CD4-positive, alpha-beta T cell treated with Interleukin-15 for 4 hours (primary cell): ENCODE results near the gene CELA3A.
A peak's percentile ranks its signal among the peaks of the same experiment; 100 is the strongest.

ENCODE experiments used
- DNase-seq: peaks from one replicate; pipeline ENCODE4 v3.0.0-alpha.2; 2020; ENCODE audit warnings: low spot score

CELA3A gene

GRCh38 chr1:22051607-22052114 is 50.2 kb downstream of the CELA3A start:
- no peak for DNase-seq

DNA sequence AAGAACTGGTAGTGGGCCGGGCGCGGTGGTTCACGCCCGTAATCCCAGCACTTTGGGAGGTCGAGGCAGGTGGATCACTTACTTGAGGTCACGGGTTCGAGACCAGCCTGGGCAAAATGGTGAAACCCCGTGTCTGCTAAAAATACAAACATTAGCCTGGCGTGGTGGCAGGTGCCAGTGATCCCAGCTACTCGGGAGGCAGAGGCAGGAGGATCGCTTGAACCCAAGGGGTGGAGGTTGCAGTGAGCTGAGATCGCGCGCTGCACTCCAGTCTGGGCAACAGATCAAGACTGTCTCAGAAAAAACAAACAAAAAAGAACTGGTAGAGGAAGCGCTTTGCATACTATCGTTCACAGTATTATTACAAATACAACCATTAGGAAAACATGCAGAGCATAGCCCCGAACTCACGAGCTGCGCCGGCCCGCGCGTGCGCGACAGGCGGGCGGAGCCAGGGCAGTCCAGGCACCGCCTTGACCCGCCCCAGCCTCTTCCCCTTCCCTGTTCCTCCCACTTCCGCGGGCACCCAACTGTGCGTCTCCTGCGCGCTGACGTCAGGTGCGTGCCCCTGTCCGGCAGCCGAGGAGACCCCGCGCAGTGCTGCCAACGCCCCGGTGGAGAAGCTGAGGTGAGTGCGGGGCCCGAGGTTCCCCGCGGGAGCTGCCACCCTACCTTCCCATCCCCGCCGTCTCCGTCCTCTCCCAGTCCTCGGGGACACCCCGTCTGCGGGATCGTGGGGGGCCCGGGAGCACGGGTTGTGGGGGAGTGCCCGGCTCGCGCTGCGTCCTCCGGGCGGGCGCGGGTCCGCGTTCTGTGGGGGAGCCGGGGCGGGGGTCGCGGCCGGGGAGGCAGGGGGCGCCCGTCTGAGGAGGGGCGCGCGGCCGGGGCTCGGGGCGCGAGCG is 50.9 kb downstream of the CELA3A start, which contains the start of gene CDC42:
Gene CDC42, plus strand, starts transcription at position 595 of the 902 bp plus-strand sequence. CDS start 25,770 bp downstream, outside the sequence.
- DNase-seq = peak; percentile 98

DNA sequence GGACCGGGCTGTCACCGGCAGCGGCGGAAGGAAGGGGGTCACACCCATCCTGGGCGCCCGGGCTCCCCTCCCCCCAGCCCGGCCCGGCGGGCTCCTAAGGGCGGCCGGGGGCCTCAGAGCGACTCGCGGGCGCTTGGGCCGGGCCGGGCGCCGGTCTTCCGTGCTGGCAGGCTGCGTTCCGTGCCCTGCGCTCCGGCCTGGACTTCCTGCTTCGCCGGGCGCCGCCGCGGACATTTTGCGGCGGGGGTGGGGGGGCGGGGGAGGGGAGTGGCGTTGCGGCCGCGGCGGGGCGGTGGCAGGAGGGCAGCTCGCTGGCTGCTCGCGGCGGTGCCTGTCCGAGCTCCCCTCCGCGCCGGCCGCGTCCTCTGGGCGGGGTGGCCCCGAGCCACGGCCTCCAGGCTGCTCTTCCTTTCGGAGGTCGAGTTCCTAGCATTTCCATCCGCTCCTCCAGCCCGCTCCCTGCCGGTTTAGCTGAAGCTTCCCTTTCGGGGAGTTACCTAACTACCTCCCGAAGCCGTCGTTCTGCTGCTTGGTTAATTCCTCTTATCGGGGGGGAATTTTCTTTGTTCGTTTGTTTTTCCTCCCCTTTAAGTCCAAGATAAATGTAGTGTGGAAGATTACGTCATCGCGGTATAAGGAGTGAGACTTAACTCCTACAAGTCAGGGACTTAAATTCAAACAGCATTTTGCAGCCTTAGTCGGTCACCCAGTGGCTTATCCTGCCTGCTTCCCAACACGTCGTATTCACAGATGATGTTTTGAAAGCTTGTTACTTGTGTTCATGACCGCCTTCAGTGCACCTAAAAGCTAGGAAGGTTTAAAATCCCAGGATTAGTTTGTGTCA is 51.8 kb downstream of the CELA3A start:
- DNase-seq = peak; percentile 61

- no peak for DNase-seq
These were observed 52.7 kb downstream of the CELA3A start for GRCh38 chr1:22053861-22054770.

DNA sequence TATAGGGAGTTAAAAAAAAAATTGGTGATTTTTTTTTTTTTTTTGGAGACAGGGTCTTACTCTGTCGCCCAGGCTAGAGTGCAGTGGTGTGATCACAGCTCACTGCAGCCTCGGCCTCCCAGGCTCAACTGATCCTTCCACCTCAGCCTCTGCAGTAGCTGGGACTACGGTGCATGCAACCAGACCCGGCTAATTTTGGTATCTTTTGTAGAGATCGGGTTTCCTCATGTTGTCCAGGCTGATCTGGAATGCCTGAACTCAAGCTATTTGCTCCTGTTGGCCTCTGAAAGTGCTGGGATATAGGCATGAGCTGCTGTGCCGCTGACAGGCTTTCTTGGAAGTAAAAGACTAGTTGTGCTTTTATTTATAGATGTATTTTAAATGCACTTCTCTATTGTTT is 54.0 kb downstream of the CELA3A start:
- no peak for DNase-seq

DNA sequence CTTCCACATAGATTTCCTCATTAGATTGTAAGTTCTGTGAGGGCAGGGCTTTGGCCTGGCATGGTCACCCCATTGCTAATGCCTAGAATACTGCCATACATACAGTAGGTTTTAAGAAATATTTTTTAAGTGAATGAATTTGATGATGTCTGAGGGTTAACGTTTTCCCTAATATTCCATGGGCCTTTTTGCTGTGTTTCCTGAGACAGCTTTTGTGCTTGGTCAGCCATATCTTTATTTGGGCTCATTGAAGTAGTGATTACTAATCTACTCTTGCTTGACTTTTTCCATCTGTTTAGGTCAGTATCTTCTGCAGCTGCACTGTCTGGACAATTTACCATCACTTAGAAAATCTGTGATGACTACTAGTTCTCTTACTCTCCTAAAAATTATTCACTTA is 54.6 kb downstream of the CELA3A start:
- DNase-seq = no peak

DNA sequence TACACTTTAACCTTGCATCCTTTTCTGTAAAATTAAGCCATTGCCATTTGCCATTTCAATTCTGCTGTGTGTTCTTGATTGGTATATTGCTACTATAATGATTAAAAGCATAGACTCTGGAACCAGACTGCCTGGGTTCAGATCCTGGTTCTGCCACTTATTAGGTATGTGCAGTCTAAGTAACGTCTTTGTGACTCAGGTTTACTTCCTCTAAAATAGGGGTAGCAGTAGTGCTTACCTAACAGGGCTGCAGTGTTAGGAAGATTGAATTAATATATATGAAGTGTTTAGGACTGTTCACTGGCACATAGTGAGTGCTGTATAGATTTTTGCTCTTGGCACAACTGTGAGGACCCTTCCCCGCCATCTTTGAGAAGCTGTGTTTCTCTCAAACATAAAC is 55.5 kb downstream of the CELA3A start:
- peak; percentile 17 for DNase-seq

- DNase-seq = no peak
These were observed 56.4 kb downstream of the CELA3A start for GRCh38 chr1:22057861-22058260.
